K562 (cell line): ENCODE measurements around the gene SLC25A40. TPM values are rescaled to one million over a fixed set of nuclear protein-coding genes. Genes with fewer than 3 reads are reported as not detected.
A peak's percentile ranks its signal among the peaks of the same experiment; 100 is the strongest.
"Not testable (repeated sequence)": the region's sequence is repeated elsewhere in the genome, so short reads cannot be mapped to it uniquely, and the experiment has no call there.

Source experiments
- ATAC-seq: fragments of 200-7000 bp; cut with Tn5 transposase; 3 replicates; pipeline ENCODE4 v1.9.1; 2020; ENCODE audit warnings: moderate library complexity
- BruUV-seq: library from RNA; stranded (reverse); fragments of 400-500 nt; replicated peaks from 2 replicates; lab custom pipeline; 2021; lab: Mats Ljungman, UMichigan
- CTCF ChIA-PET: fragments of 300-600 bp; formaldehyde crosslinking; extraction: SDS; loops from one replicate; lab custom pipeline; 2021; ENCODE audit warnings: low intra/inter-chr PET ratio; lab: Yijun Ruan, JAX
- POLR2A ChIA-PET: fragments of 300-600, 350-650 bp; sonication (Branson Sonifier 250); formaldehyde crosslinking; extraction: SDS; loops from one replicate; lab custom pipeline; 2021; ENCODE audit warnings: antibody characterized with exemption, inconsistent platforms; lab: Yijun Ruan, JAX
- DNase-seq, 4 experiments: peaks; one replicate each; pipeline versions ENCODE4 v3.0.0 to v3.0.0-alpha.2; 2011 to 2018; ENCODE audit warnings: low spot score in 3 of 4, mixed read lengths in 3 of 4; ENCODE audit errors: extremely low read depth in 1 of 4
- FAIRE-seq: peaks from 2 replicates; lab custom pipeline; 2011; peaks lifted over from hg19 to GRCh38; lab: Jason Lieb, UNC
- H2AFZ ChIP-seq: 2 replicates; pipeline ENCODE4 v1.6.0; 2011; ENCODE audit warnings: low read depth, low read length, control low read depth, inconsistent platforms
- H3K27ac ChIP-seq: fragments of 200-600 bp; 3 replicates; pipeline ENCODE4 v1.8.0; 2011; ENCODE audit warnings: low read depth, mild to moderate bottlenecking, control low read depth, inconsistent platforms, low read length, moderate library complexity, mixed read lengths; ENCODE audit errors: extremely low read depth
- H3K27me3 ChIP-seq, 2 experiments: fragments of 300-600 bp in 1 of 2; 2 replicates in 1 of 2; 3 replicates in 1 of 2; pipeline versions ENCODE4 v1.6.0 to v1.8.0; 2011; ENCODE audit warnings: inconsistent platforms in 2 of 2, low read length in 2 of 2, mild to moderate bottlenecking in 1 of 2, mixed read lengths in 1 of 2, moderate library complexity in 1 of 2; ENCODE audit not compliant: control insufficient read depth in 2 of 2, insufficient read depth in 2 of 2
- H3K36me3 ChIP-seq: fragments of 300-600 bp; 3 replicates; pipeline ENCODE4 v1.8.0; 2011; ENCODE audit warnings: mild to moderate bottlenecking, low read length, inconsistent platforms; ENCODE audit not compliant: control insufficient read depth, insufficient read depth
- H3K4me1 ChIP-seq, 2 experiments: fragments of 200-600 bp in 1 of 2; replicated peaks in 1 of 2; 2 replicates in 1 of 2; 3 replicates in 1 of 2; pipeline versions ENCODE4 v1.5.1 to v1.8.0; 2011; ENCODE audit warnings: inconsistent platforms in 2 of 2, low read length in 2 of 2, mild to moderate bottlenecking in 1 of 2, mixed read lengths in 1 of 2, moderate library complexity in 1 of 2; ENCODE audit not compliant: control insufficient read depth in 2 of 2, insufficient read depth in 2 of 2
- H3K4me2 ChIP-seq: 2 replicates; pipeline ENCODE4 v1.6.1; 2011; ENCODE audit warnings: low read length, control low read depth, inconsistent platforms, mixed read lengths; ENCODE audit not compliant: insufficient read depth
- H3K4me3 ChIP-seq: fragments of 200-600 bp; sonication (generic), shearing (Covaris generic); 2 replicates; pipeline ENCODE4 v1.5.1; 2016; ENCODE audit warnings: control low read depth, inconsistent platforms
- H3K79me2 ChIP-seq: fragments of 200-600 bp; 3 replicates; pipeline ENCODE4 v1.8.0; 2011; ENCODE audit warnings: low read length, inconsistent platforms; ENCODE audit not compliant: control insufficient read depth, insufficient read depth
- H3K9ac ChIP-seq, 2 experiments: 2 replicates each; pipeline versions ENCODE4 v1.6.0 to v1.6.1; 2011; ENCODE audit warnings: low read depth in 2 of 2, low read length in 2 of 2, control low read depth in 1 of 2, inconsistent platforms in 1 of 2, mild to moderate bottlenecking in 1 of 2, mixed read lengths in 1 of 2; ENCODE audit not compliant: insufficient read depth in 1 of 2
- H3K9me1 ChIP-seq: one replicate; pipeline ENCODE4 v1.6.0; 2011; ENCODE audit warnings: inconsistent platforms, mild to moderate bottlenecking, low read length, moderate library complexity; ENCODE audit not compliant: control insufficient read depth, insufficient read depth
- H3K9me3 ChIP-seq: replicated peaks from 2 replicates; pipeline ENCODE4 v1.5.1; 2011; ENCODE audit warnings: low read depth, low read length, inconsistent platforms; ENCODE audit not compliant: control insufficient read depth, insufficient read depth
- H4K20me1 ChIP-seq: replicated peaks from 2 replicates; pipeline ENCODE4 v1.6.1; 2011; ENCODE audit warnings: low read length, inconsistent platforms, mixed read lengths; ENCODE audit not compliant: control insufficient read depth, insufficient read depth
- AFF1 ChIP-seq, 2 experiments: fragments of 450-650 bp; IDR thresholded peaks; 2 replicates each; pipeline ENCODE4 v1.6.1; 2018; ENCODE audit warnings: mild to moderate bottlenecking in 2 of 2, low read depth in 1 of 2; ENCODE audit not compliant: partially characterized antibody in 2 of 2
- WGBS: fragments of 100-300 bp; shearing (Covaris generic); methylation state at CpG from one replicate; pipeline ENCODE4 v1.1.6; 2016; ENCODE audit warnings: low coverage, mixed read lengths; ENCODE audit not compliant: insufficient coverage; ENCODE audit errors: missing lambda C conversion rate; 5-methylcytosine and 5-hydroxymethylcytosine counted together
- in situ Hi-C: fragments of 300-500 bp; cut with MboI; formaldehyde crosslinking; loops from 4 replicates; pipeline ENCODE4 v1.15.0; 2018; ENCODE audit warnings: inconsistent platforms, mixed read lengths
- intact Hi-C: fragments of 100-400 bp; cut with micrococcal nuclease; formaldehyde crosslinking; loops from 2 replicates; pipeline ENCODE4 v1.14.2; 2022
- polyA plus RNA-seq, 8 experiments: library from polyadenylated mRNA; depleted of rRNA in 4 of 8; stranded (reverse) in 5 of 8; unstranded in 3 of 8; fragments of >200 nt; fragmentation: Nextera tagmentation in 2 of 8; fragmentation: Illumina TruSeq in 1 of 8; extraction: Ambion mirVana in 2 of 8; extraction: Trizol in 1 of 8; gene quantifications; 2 replicates each; pipeline versions ENCODE4 v1.2.1 to v1.2.3, GENCODE V29; 2011 to 2014; ENCODE audit warnings: inconsistent platforms in 1 of 8, missing spikeins in 1 of 8
- total RNA-seq, 7 experiments: library from RNA; depleted of rRNA in 6 of 7; stranded (reverse); fragments of >200 nt in 6 of 7; fragmentation: Illumina TruSeq in 2 of 7; extraction: Trizol in 2 of 7; gene quantifications; 2 replicates each; pipeline versions ENCODE4 v1.2.1 to v1.2.3, GENCODE V29; 2011 to 2021; ENCODE audit warnings: low replicate concordance in 1 of 7

Gene SLC25A40
- total and polyA plus RNA-seq, 9 of the 15 experiments (the other 6 are each of a cell fraction or from before 2014, with no cell fraction given), result 6.7 to 44.0 (median 26.5) TPM

- H3K4me1 ChIP-seq, intact Hi-C loops, H3K27me3 ChIP-seq, H3K9me1 ChIP-seq, BruUV-seq, H3K9me3 ChIP-seq, H3K36me3 ChIP-seq, ATAC-seq, POLR2A ChIA-PET, H3K4me3 ChIP-seq, H3K9ac ChIP-seq, H3K79me2 ChIP-seq, in situ Hi-C loops, CTCF ChIA-PET, FAIRE-seq, H3K27ac ChIP-seq, H2AFZ ChIP-seq, H3K4me2 ChIP-seq, H4K20me1 ChIP-seq, DNase-seq: not testable (repeated sequence)
- TF ChIP-seq AFF1 (IDR thresholded peaks at IDR 0.05; ENCODE audit: low read depth in 1 of 2, partially characterized antibody in 2 of 2), result peak in 1 of 2 experiments; percentile 97
- WGBS, result 0% methylated on average over 1 of the region's 4 CpGs
These were observed 54.1 kb downstream of the SLC25A40 start for GRCh38 chr7:87822056-87822455.
